ENCODE results near the gene COPS9. TPM values are rescaled to one million over a fixed set of nuclear protein-coding genes. Genes with fewer than 3 reads are reported as not detected.

Gene COPS9
- total RNA-seq, 1 donor from 2014 or later = 35.0 TPM

GRCh38 chr2:240130393-240131195 is 5.5 kb downstream of the COPS9 start:
- Histone ChIP-seq H3K36me3 (ENCODE audit: control insufficient read depth, insufficient read depth, low read length) (peaks cover 27% of the 10 kb centered on the region), H3K27me3 (ENCODE audit: control insufficient read depth, insufficient read depth, low read length) (no peaks in the 10 kb centered on the region), H3K4me3 (ENCODE audit: low read depth, low read length) (no peak overlapping the region)
- DNase-seq (ENCODE audit: low read depth) (no peak), FAIRE-seq (no peak)
- no peak for TF ChIP-seq CTCF (IDR thresholded peaks at IDR 0.05; ENCODE audit: insufficient read depth, low read length, severe bottlenecking)

- Histone ChIP-seq H3K36me3 (ENCODE audit: control insufficient read depth, insufficient read depth, low read length) (peaks cover 27% of the 10 kb centered on the region), H3K4me3 (ENCODE audit: low read depth, low read length) (no peak overlapping the region), H3K27me3 (ENCODE audit: control insufficient read depth, insufficient read depth, low read length) (no peaks in the 10 kb centered on the region)
- no peak for TF ChIP-seq CTCF (IDR thresholded peaks at IDR 0.05; ENCODE audit: insufficient read depth, low read length, severe bottlenecking)
- DNase-seq (ENCODE audit: low read depth) (no peak), FAIRE-seq (no peak)
Measured at GRCh38 chr2:240129731-240130392, 6.2 kb downstream of the COPS9 start.

- H3K4me3 ChIP-seq (ENCODE audit: low read depth, low read length) = no peak overlapping the region
- peaks cover 27% of the 10 kb centered on the region for H3K36me3 ChIP-seq (ENCODE audit: control insufficient read depth, insufficient read depth, low read length)
- FAIRE-seq = no peak
- no peak for TF ChIP-seq CTCF (IDR thresholded peaks at IDR 0.05; ENCODE audit: insufficient read depth, low read length, severe bottlenecking)
- DNase-seq (ENCODE audit: low read depth) = no peak
- no peaks in the 10 kb centered on the region for H3K27me3 ChIP-seq (ENCODE audit: control insufficient read depth, insufficient read depth, low read length)
Measured at GRCh38 chr2:240129311-240129710, 6.8 kb downstream of the COPS9 start.

GRCh38 chr2:240128608-240129145 is 7.4 kb downstream of the COPS9 start:
- DNase-seq (ENCODE audit: low read depth) = no peak
- peak; percentile 93 for FAIRE-seq
- H3K27me3 ChIP-seq (ENCODE audit: control insufficient read depth, insufficient read depth, low read length) = no peaks in the 10 kb centered on the region
- no peak overlapping the region for H3K4me3 ChIP-seq (ENCODE audit: low read depth, low read length)
- peaks cover 27% of the 10 kb centered on the region for H3K36me3 ChIP-seq (ENCODE audit: control insufficient read depth, insufficient read depth, low read length)
- no peak for TF ChIP-seq CTCF (IDR thresholded peaks at IDR 0.05; ENCODE audit: insufficient read depth, low read length, severe bottlenecking)

- no peak for TF ChIP-seq CTCF (IDR thresholded peaks at IDR 0.05; ENCODE audit: insufficient read depth, low read length, severe bottlenecking)
- FAIRE-seq = no peak
- no peaks in the 10 kb centered on the region for H3K27me3 ChIP-seq (ENCODE audit: control insufficient read depth, insufficient read depth, low read length)
- H3K36me3 ChIP-seq (ENCODE audit: control insufficient read depth, insufficient read depth, low read length) = peaks cover 24% of the 10 kb centered on the region
- no peak overlapping the region for H3K4me3 ChIP-seq (ENCODE audit: low read depth, low read length)
- no peak for DNase-seq (ENCODE audit: low read depth)
Measured at GRCh38 chr2:240127911-240128607, 8.0 kb downstream of the COPS9 start.
